NB4 (cell line): Measurements from ENCODE around the gene LIN54.
A peak's percentile ranks its signal among the peaks of the same experiment; 100 is the strongest.

Source experiments
- DNase-seq: peaks from one replicate; pipeline ENCODE4 v3.0.0; 2010; ENCODE audit warnings: low read depth
- H3K4me3 ChIP-seq: one replicate; pipeline ENCODE4 v1.5.1; 2011; ENCODE audit warnings: mild to moderate bottlenecking, low read depth, low read length, moderate library complexity
- MYC ChIP-seq: IDR thresholded peaks from 2 replicates; pipeline ENCODE4 v1.6.1; 2011; ENCODE audit warnings: low read depth, low read length
- POLR2A ChIP-seq: IDR thresholded peaks from 2 replicates; pipeline ENCODE4 v1.6.1; 2011; ENCODE audit warnings: mild to moderate bottlenecking; ENCODE audit not compliant: insufficient read length; ENCODE audit errors: extremely low read depth
- TF ChIP-seq, protein P1 (sequence below): IDR thresholded peaks from one replicate; pipeline ENCODE4 v1.5.1; 2012; ENCODE audit warnings: low read depth, low read length
- TF ChIP-seq, protein P2 (sequence below): IDR thresholded peaks from 2 replicates; pipeline ENCODE4 v1.6.1; 2011; ENCODE audit warnings: low read depth, low read length

Gene LIN54

DNA sequence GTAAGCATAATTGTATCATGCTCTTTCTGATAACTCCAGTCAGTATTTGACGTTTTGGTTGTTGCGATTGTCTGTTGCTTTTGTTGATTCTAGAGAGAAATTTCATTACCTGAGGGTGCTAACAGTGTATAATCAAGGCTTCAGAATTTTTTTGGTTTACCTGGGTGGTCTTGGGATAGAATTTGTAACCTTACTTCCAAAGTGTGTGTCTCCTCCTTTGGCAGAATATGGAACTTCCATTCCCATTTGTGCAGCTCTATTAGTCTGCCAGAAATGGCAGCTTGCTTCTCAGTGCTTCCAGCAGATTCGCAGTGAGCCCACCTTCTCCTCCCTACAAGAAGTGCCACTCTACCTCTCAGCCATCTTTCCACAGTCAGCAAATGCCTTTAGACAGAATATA lies 29.6 kb upstream of the LIN54 start:
- H3K4me3 ChIP-seq = no peak overlapping the region
- TF ChIP-seq MYC (no peak), POLR2A (no peak)
- TF ChIP-seq, protein P1, sequence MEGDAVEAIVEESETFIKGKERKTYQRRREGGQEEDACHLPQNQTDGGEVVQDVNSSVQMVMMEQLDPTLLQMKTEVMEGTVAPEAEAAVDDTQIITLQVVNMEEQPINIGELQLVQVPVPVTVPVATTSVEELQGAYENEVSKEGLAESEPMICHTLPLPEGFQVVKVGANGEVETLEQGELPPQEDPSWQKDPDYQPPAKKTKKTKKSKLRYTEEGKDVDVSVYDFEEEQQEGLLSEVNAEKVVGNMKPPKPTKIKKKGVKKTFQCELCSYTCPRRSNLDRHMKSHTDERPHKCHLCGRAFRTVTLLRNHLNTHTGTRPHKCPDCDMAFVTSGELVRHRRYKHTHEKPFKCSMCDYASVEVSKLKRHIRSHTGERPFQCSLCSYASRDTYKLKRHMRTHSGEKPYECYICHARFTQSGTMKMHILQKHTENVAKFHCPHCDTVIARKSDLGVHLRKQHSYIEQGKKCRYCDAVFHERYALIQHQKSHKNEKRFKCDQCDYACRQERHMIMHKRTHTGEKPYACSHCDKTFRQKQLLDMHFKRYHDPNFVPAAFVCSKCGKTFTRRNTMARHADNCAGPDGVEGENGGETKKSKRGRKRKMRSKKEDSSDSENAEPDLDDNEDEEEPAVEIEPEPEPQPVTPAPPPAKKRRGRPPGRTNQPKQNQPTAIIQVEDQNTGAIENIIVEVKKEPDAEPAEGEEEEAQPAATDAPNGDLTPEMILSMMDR = no peak
- TF ChIP-seq, protein P2, sequence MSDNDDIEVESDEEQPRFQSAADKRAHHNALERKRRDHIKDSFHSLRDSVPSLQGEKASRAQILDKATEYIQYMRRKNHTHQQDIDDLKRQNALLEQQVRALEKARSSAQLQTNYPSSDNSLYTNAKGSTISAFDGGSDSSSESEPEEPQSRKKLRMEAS = no peak
- DNase-seq = no peak

DNA sequence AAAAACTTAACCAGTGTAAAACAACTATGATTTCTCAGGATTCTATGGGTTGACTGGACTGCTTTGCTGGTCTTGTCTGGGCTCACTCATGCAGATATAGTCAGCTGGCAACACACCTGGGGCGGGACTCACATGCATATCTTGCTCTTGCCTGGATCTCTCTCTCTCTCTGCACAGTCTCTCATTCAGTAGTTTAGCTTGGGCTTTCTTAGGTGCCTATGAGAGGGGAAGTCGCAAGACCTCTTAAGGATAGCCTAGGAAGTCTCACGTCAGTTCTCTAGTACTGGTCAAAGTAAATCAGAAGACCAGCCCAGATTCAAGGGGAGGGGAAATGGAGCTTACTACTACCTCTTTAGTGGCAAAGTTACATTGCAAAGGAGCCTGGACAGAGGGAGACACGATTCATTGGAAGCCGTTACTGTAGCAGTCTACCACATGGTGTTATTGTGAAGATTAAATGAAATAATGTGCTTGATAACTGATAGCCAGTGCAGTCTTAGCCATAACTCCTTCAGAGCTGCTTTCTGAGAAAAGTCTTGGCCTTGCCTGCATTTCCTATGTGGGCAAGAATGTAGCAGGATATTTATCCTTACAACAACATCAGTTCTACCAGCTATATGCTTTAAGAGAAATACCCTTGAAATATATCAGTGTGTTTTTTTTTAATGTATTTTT lies 26.5 kb upstream of the LIN54 start:
- peak overlapping the region; percentile 96 for H3K4me3 ChIP-seq
- TF ChIP-seq MYC = no peak
- TF ChIP-seq, protein P1 = no peak
- TF ChIP-seq, protein P2 = no peak
- peak; percentile 26 for DNase-seq

DNA sequence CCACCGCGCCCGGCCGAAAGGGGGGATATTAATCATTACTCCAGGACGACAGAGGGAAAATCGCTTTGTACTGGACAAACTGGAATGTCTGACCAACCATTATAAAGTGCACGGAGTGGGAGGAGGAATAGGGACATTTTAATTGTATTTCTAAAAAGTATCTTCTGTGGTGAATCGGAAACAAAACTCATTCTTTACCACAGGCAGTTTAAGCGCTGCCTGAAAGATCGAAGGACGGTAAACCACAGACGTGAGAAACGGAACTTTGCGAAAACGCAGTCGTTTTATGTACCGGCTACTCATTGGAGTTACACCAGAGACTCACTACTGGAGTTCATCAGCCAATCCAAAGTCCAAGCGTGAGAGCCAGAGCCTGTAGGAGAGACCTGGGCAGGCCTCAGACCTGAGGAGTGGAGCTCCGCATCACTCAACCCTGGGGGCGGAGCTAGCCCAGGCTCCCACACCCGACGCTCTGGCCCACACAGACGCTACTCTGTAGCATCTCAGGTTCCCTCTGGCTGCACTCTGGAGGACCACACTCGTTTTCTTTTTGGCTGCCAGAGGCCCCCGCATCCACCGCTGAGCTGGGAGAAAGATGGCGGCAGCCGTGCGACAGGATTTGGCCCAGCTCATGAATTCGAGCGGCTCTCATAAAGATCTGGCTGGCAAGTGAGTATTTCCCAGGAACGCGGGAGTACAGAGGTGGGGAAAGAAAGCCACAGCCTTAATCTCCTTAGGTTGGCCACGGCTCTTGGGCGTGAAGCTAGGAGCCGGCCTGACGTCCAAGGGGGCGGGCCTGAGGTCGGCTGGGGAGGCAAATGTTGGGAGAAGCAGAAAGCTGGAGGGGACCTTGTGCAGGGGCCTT lies 24.2 kb upstream of the LIN54 start, which contains the start of gene COPS4:
Gene COPS4 (plus strand): TSS at position 554 of the 865 bp plus-strand sequence. CDS start 42 bp downstream, at position 596.
- TF ChIP-seq, protein P2 = peak; percentile 29; the same call in 1 of the 2 replicates
- TF ChIP-seq, protein P1 = no peak
- TF ChIP-seq MYC (peak; percentile 72), POLR2A (peak; percentile 42)
- peak within 1 kb of the TSS; percentile 96 for H3K4me3 ChIP-seq
- DNase-seq = peak; percentile 100

DNA sequence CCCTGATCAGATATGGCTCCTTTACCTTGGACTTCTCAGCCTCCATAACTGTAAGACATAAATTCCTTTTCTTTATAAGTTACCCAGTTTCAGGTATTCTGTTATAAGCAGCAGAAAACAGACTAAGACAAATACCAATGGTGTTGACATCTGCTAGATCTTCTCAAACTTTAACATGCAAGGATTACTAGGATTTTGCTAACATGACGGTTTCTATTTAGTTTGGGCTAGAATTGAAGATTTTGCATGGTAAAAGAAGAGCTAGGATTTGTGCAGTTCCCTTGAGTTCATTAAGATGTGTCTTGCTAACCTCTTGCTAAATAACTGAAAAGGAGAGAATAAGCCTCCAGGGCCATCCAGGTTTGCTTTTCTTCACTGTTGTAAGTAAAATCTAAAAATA lies 19.1 kb upstream of the LIN54 start:
- no peak for DNase-seq
- no peak overlapping the region for H3K4me3 ChIP-seq
- TF ChIP-seq POLR2A (no peak), MYC (no peak)
- TF ChIP-seq, protein P2 = no peak
- TF ChIP-seq, protein P1 = no peak

DNA sequence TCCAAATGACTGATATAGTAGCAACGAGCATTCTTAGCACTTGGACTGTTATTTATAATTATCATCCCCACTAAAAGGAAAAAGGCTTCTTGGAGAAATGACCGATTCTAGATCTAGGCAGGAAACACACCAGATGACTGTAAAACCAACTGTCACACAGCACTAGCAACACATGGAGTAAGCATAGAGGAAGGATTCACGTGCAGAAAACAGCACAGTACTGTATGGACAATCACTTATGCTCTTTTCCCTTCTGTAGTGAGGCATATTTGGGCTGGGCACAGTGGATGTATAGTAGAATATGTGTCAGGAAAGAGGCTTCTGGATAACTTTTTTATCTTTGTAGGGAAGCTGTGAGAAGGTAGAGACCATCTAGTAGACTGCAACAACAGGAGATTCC lies 18.4 kb upstream of the LIN54 start:
- TF ChIP-seq, protein P2 = no peak
- TF ChIP-seq MYC (no peak), POLR2A (no peak)
- TF ChIP-seq, protein P1 = no peak
- H3K4me3 ChIP-seq = no peak overlapping the region
- no peak for DNase-seq
